ENCODE results near the gene MAP2.

MAP2 gene, protein sequence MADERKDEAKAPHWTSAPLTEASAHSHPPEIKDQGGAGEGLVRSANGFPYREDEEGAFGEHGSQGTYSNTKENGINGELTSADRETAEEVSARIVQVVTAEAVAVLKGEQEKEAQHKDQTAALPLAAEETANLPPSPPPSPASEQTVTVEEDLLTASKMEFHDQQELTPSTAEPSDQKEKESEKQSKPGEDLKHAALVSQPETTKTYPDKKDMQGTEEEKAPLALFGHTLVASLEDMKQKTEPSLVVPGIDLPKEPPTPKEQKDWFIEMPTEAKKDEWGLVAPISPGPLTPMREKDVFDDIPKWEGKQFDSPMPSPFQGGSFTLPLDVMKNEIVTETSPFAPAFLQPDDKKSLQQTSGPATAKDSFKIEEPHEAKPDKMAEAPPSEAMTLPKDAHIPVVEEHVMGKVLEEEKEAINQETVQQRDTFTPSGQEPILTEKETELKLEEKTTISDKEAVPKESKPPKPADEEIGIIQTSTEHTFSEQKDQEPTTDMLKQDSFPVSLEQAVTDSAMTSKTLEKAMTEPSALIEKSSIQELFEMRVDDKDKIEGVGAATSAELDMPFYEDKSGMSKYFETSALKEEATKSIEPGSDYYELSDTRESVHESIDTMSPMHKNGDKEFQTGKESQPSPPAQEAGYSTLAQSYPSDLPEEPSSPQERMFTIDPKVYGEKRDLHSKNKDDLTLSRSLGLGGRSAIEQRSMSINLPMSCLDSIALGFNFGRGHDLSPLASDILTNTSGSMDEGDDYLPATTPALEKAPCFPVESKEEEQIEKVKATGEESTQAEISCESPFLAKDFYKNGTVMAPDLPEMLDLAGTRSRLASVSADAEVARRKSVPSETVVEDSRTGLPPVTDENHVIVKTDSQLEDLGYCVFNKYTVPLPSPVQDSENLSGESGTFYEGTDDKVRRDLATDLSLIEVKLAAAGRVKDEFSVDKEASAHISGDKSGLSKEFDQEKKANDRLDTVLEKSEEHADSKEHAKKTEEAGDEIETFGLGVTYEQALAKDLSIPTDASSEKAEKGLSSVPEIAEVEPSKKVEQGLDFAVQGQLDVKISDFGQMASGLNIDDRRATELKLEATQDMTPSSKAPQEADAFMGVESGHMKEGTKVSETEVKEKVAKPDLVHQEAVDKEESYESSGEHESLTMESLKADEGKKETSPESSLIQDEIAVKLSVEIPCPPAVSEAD (N-terminal part only)

DNA sequence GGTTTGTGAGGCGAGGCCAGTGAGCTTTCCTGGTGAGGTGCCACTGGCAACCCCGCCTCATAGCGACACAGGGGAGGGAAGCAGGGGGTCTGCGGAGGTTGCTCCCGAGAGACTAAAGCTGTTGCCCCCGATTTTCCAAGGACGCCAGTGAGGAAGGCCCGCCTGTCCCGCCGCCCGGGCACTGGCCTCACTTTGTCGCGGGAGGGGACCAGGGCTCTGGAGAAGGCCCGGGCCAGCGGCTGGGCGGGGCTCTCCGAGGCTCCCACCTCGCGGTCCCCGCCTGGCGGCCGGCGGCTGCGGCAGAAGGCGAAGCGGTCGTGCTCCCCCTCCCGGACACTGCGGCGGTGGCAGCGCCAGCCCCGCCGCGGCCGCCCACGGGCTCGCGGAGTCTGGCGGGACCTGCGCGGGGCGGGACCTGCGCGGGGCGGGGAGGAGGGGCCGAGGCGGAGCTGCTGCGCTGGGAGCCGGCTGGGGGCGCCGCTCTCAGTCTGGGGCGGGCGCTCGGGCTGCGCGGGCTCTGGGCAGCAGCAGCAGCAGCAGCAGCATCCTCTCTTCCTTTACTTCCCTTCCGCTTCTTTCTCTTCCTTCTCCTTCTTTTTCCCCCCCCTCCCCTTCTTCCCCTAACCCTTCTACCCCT is at the start of gene MAP2:
TSS of gene MAP2 (plus strand) at position 486 of the 637 bp plus-strand sequence. CDS start 229,124 bp downstream, outside the sequence.
- DNase-seq (ENCODE audit: low read depth in 1 of 2, low spot score in 1 of 2): peak in 1 of 2 donors; percentile 42

DNA sequence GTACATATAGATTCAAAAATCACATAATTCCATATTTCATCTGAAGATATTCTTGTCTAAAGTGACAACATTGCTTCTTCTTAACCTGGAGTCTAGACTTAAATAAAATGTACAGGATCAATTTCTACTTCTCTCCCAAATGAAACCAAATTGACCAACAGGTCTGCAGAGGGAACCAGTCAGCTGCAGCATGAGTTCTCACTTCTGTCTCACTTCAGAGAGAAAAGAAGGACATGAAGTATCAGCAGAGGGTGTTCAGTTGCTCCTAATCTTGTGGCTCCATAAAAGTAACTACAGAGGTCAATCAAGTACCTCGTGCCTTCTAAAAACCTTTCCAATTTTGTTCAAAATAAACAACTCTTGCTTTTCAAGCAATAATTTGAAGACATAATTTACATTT is 47.2 kb upstream of the MAP2 start:
- no peak for DNase-seq (ENCODE audit: low read depth in 1 of 2, low spot score in 1 of 2)

DNA sequence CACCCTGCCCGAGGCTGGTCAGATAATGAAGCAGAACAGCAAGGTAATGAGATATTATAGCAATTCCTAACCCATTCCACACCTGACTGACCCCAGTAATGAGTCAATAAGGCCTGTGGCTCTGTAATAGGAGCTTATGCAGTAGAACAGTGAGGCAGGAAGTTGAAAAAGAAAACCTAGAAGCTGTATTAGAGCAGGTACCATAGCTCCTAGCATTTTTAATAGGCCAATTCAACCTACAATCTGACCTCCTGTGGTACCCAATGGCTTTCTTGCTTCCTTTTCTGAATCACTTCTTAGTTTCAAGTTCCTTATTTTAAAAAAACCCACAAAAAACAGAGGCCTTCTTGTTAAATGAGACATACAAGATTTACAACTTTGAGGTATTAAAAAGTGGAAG is 43.6 kb upstream of the MAP2 start:
- DNase-seq (ENCODE audit: low read depth in 1 of 2, low spot score in 1 of 2): no peak

DNA sequence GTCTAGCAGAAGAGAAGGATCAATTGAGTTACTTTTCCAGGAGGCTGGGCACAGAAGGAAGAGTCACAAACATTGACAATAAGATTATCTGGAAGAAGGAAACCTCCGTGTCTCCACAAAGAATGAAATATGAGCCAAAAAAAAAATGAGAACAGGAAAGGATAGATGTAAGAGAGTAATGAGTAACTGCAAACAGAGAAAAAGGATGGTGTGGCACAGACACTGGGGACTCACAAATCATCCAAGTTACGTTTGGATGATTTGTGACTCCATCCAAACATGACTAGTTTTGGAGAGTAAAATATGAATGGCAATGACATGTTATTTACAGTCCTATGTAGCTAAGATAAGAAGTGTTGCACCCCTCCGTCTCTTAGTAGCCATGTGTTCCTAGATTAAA is 42.8 kb upstream of the MAP2 start:
- DNase-seq (ENCODE audit: low read depth in 1 of 2, low spot score in 1 of 2): no peak

DNA sequence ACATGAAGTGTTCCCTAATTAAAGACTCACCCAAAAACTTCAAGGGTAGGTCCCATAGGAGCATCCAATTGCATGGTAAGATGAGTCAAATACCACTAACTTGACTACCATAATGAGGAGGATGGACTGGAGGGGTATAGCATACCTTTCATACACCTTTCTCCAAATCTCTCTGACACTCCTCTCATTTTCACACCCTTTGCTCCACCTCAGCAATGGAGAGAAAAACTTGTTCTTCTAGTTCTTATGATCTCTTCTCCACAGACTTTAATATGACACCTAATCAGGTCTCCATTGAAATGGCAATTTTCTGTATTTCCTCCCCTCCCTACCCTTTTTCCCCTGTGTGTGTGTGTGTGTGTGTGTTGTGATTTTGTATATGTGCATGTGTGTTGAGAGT is 41.1 kb upstream of the MAP2 start:
- DNase-seq (ENCODE audit: low read depth in 1 of 2, low spot score in 1 of 2): no peak

DNA sequence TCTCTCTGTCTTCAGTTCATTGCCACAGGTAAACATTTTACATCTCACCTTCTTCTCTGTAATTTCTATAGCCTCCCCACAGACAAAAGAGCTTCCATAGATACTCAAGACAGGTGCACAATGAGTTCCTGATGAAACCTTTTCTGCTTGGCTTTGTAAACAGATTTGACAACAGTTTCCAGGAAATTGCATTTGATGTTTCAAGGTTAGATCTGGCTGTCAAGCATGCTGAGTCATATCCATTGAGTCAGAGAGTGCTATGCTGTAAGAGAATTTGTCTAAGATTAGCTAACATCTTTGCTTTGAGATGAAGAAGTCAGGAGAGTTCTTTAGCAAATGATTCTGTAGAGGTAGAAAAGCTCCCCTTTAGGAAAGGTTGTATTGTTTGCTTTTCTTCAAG is 40.6 kb upstream of the MAP2 start:
- DNase-seq (ENCODE audit: low read depth in 1 of 2, low spot score in 1 of 2): no peak

DNA sequence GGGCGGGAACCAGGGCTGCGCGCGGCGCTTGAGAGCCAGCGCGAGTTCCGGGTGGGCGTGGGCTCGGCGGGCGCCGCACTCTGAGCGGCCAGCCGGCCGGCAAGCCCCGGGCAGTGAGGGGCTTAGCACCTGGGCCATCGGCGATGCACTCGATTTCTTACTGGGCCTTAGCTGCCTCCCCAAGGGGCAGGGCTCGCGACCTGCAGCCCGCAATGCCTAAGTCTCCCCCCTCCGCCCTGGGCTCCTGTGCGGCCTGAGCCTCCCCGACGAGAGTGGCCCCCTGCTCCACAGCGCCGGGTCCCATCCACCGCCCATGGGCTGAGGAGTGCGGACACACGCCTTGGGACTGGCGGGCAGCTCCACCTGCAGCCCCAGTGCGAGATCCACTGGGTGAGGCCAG is 36.5 kb upstream of the MAP2 start:
- DNase-seq (ENCODE audit: low read depth in 1 of 2, low spot score in 1 of 2): no peak

DNA sequence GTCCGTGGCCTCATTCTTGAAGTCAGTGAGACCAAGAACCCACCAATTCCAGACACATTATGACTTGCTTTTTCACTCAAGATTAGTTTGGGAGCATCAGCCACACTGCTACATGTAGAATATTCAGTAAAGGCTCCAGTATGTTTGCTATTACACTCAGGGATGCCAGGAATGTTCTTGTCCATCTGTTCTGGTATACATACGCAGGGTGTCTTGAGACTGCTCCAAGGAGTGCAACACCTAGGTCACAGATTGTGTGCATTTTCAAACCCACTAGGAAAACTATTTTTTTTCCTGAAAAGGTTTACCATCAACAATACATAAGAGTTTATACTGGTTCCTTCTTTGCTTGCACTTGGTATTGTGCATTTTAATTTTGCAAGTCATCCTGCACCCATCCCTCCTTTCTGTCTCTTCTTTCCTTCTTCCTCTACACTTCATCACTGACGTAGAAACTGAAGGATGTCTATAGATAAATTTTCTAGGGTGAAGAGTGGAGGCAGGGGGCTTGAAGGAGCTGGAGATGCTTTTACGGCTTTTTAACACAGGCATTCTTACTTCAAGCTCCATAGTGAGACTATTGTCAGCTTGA is 35.3 kb upstream of the MAP2 start:
- DNase-seq (ENCODE audit: low read depth in 1 of 2, low spot score in 1 of 2): no peak

DNA sequence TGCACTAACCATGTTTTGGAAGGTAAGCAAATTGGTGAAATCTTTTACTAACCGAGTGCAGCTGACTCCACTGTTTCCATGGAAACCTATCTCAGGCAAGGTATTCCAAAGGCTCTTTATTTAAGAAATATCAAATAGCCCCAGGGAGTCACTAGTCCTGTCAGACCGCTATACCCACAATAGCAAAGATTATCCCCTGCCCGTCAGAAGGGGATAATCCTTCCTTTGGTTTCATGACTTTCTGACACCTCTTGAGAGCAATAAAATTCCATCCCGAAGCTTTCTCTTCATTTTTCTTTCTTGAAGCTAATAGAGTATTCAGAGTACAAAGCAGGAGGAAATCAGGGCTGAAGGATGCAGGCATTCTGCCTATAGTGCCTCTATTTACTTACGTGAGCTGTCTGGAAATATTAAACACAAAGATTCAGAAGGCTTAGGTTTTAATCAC is 34.7 kb upstream of the MAP2 start:
- DNase-seq (ENCODE audit: low read depth in 1 of 2, low spot score in 1 of 2): no peak

DNA sequence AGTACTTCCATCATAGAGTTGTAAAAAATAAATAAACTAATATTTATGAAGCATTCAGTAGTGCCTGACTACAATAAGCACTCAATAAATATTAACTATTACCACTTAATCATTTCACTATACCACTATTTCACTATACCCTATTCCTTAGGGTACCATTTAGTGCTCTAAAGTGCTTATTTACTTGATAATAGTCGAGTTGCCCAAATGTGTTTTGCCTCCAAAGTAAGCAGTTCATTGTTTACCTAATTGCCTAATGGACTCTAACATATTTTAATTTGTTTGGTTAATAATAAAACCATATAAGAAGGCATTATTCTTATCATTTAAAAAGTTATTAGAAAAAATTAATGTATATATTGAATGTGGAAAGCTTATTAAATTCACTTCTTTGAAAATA is 33.0 kb upstream of the MAP2 start:
- no peak for DNase-seq (ENCODE audit: low read depth in 1 of 2, low spot score in 1 of 2)

DNA sequence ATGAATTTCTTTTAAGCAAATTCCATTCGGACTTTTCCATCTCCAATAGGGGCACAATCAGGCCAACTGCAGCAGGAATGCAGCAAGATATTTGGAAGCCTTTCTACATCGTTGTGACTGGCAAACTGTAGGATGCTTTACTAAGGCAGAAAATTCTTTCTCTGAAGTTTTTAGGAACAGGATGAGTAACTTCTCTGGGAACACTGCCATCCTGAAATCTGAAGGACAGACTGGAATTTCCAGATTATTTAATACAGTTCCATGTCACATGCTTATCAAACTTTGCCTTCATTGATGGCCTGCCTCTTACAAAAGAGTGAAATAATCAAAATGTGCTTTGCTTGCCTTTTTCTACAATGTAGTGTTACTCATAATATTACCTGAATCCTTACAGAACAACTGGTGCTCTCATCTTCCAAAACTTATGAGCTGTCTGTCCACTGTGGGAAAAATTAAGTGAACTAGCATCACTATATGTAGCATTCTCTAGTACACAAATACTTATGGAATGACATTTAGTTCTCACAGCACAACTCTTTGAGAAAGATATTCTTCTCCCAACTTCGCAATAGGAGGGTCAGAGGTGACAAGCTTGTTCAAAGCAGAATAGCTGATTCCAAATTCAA is 32.0 kb upstream of the MAP2 start:
- no peak for DNase-seq (ENCODE audit: low read depth in 1 of 2, low spot score in 1 of 2)

DNA sequence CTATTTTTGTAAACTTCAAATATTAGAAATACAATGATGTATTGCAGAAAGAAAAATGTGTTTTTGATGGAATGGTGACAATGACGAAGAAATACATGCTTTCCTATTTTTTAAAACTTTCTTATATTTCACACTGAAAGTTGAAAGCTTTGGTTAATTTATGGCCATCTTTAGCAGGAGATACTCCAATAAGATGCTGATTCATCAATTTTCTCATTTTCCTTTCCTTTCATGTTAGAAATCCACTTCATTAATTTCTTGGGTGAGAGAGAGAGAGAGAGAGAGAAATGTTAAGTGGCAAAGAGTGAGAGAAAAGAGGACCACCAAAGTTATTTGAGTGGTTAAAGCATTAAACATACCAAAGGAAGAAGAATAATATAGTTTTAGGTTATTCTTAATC is 28.6 kb upstream of the MAP2 start:
- no peak for DNase-seq (ENCODE audit: low read depth in 1 of 2, low spot score in 1 of 2)

DNA sequence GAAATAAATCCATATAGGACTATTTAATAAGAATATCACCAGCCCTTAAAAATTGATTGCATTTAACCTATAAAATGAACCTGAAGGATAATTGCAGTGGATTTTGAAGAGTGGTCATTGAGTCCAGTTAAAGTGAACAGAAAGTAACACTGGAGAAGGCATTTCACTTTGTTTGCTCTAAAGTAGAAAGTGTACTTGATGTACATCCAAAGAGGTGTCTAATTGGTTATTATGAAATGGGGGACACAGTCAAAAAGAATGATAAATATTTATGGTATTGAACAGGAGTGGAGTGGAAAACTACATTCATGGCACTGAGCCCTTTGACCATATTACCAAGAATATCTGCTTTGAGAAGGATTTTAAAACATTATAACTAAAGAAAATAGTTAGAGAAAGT is 28.2 kb upstream of the MAP2 start:
- DNase-seq (ENCODE audit: low read depth in 1 of 2, low spot score in 1 of 2): no peak

DNA sequence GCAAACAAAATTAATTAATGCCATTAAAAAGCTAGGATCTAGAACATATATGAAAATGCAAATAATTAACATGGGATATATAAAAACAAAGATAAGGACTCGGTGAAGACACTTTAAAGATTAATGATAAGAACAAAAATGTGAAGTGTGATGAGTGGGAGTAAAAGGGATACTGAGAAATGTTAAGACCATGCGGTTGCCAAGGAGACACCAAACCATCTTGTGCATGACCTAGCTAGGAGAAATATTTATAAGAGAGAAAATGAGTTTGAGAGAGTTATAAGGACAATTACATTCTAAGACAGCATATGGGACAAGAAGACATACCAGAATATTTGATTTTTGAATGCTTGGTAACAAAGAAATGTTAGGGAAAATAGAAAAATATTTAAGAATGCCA is 25.4 kb upstream of the MAP2 start:
- DNase-seq (ENCODE audit: low read depth in 1 of 2, low spot score in 1 of 2): no peak

DNA sequence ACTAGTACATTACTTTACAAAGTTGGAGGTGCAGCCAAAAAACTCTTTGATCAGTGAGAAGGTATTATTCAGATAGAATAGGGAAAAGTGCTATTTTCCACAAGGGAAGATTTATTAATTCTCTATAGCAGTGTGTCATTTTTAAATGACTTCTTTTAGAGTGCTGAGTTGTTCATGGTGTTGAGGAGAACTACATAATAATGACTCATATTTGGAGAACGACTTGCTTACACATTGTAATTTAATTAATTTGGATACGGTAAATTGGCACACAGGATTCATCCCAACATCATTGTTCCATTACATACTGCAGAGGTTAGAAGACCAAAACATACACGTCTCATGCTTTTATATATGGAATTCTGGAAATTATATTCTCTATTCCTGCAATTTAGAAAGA is 22.1 kb upstream of the MAP2 start:
- DNase-seq (ENCODE audit: low read depth in 1 of 2, low spot score in 1 of 2): no peak

DNA sequence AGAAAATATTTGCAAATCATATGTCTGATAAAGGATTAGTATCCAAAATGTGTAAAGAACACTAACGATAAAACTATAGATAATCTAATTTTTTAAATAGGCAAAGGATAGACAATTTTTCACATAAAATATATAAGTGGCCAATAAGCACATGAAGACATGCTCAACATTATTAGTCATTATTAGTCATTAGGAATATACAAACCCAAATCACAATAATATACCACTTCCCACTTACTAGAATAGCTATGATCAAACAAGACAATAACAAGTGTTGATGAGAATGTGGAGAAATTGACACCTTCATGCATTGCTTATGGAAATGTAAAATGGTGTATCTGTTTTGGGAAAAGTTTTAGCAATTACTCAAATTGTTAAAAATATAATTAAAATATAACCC is 12.6 kb upstream of the MAP2 start:
- DNase-seq (ENCODE audit: low read depth in 1 of 2, low spot score in 1 of 2): no peak

DNA sequence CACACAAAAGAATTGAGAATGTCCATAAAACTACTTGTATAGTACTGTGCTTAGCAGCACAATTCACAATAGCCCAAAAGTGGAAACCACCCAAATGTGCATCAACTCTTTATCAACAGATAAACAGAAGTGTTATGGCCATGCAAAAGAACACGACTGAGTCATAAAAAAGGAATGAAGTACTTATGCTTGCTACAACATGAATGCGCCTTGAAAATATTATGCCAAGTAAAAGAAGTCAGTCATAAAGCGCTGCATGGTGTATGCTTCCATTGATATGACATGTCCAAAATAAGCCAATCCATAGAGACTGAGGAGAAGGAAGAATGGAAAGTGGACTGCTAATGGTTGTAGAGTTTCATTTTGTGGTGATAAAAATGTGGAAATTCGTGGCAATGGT is 12.1 kb upstream of the MAP2 start:
- DNase-seq (ENCODE audit: low read depth in 1 of 2, low spot score in 1 of 2): no peak

DNA sequence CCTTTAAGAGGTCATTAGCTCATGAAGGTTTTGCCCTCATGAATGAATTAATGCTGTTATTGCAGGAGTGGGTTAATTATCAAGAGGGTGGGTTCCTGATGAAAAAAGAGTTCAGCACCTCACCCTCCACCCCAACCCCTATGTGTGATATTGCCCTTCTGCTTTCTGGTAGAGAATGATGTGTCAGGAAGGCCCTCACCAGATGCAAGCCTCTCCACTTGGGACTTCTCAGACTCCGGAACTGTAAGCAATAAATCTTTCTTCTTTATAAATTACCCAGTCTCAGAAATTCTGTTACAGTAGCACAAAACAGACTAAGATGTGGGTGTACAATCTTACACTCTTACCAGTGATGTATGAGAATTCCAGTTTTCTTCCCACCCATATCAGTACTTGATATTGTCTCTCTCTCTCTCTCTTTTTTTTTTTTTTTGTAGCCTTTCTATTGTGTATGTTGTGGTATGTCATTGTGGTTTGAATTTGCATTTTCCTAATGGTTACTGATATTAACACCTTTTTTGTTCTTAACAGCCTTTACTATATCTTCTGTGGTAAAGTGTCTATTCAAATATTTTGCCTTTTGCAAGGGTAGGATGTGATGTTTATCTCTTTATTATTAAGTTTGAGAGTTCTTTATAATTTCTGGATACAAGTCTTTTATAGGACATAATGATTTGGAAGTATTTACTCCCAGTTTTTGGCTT is 10.4 kb upstream of the MAP2 start:
- no peak for DNase-seq (ENCODE audit: low read depth in 1 of 2, low spot score in 1 of 2)

DNA sequence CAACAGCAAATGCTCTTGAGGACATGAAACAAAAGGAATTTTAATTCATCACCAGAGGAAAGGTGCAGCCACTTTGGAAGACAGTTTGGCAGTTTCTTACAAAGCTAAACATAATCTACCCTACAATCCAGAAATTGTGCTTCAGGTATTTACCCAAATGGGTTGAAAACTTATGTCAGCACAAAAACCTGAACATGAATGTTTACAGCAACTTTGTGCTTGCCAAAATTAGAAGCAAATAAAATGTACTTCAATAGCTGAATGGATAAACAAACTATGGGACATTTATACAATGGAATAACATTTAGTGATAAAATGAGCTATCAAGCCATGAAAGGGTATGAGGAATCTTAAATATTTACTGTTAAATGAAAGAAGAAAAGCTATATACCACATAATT is 6.9 kb upstream of the MAP2 start:
- DNase-seq (ENCODE audit: low read depth in 1 of 2, low spot score in 1 of 2): no peak

Data from activated CD4-positive, alpha-beta T cell treated with anti-CD3 and anti-CD28 coated beads, Interleukin-2, amount 50 U/mL, for 24 hours (primary cell).